Measurements from ENCODE around the gene SMG1. TPM values are rescaled to one million over a fixed set of nuclear protein-coding genes. Genes with fewer than 3 reads are reported as not detected.

SMG1 gene
- total and polyA plus RNA-seq, 2 of the 13 experiments (the other 11 are each of a cell fraction or from before 2014, with no cell fraction given): 48.7 to 53.7 TPM

DNA sequence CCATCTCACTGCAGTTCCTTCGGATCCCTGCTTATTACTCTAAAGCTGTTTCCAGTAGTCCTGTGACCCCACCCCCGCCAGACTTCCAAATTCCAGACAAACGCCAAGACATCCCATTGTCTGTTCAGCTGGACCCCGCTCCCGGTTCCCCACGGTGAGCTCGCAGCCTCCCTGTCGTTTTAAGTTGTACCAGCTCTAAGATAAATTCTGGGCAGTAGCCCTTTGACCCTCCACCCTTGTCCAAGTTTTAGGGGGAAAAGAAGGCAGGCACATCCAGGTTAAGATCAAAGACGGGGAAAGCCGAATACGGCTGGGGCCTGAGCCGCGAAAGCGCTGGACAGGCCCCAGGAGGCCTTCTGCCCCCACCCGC is 125.4 kb downstream of the SMG1 start (continued):
- TF ChIP-seq, protein P1, sequence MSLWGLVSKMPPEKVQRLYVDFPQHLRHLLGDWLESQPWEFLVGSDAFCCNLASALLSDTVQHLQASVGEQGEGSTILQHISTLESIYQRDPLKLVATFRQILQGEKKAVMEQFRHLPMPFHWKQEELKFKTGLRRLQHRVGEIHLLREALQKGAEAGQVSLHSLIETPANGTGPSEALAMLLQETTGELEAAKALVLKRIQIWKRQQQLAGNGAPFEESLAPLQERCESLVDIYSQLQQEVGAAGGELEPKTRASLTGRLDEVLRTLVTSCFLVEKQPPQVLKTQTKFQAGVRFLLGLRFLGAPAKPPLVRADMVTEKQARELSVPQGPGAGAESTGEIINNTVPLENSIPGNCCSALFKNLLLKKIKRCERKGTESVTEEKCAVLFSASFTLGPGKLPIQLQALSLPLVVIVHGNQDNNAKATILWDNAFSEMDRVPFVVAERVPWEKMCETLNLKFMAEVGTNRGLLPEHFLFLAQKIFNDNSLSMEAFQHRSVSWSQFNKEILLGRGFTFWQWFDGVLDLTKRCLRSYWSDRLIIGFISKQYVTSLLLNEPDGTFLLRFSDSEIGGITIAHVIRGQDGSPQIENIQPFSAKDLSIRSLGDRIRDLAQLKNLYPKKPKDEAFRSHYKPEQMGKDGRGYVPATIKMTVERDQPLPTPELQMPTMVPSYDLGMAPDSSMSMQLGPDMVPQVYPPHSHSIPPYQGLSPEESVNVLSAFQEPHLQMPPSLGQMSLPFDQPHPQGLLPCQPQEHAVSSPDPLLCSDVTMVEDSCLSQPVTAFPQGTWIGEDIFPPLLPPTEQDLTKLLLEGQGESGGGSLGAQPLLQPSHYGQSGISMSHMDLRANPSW (CRISPR knock-in tag; IDR thresholded peaks at IDR 0.05; ENCODE audit: borderline replicate concordance): 0 out of 2 replicates have a peak, but pooled peaks have one; percentile 63
- TF ChIP-seq ZNF703 (CRISPR knock-in tag; IDR thresholded peaks at IDR 0.05; ENCODE audit: borderline replicate concordance) (0 out of 2 replicates have a peak, but pooled peaks have one; percentile 14), NPAS2 (CRISPR knock-in tag; IDR thresholded peaks at IDR 0.05; ENCODE audit: borderline replicate concordance) (no peak)
- TF ChIP-seq, protein P2, sequence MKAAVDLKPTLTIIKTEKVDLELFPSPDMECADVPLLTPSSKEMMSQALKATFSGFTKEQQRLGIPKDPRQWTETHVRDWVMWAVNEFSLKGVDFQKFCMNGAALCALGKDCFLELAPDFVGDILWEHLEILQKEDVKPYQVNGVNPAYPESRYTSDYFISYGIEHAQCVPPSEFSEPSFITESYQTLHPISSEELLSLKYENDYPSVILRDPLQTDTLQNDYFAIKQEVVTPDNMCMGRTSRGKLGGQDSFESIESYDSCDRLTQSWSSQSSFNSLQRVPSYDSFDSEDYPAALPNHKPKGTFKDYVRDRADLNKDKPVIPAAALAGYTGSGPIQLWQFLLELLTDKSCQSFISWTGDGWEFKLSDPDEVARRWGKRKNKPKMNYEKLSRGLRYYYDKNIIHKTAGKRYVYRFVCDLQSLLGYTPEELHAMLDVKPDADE (CRISPR knock-in tag; IDR thresholded peaks at IDR 0.05): peak; percentile 3; the same call in 1 of the 2 replicates

DNA sequence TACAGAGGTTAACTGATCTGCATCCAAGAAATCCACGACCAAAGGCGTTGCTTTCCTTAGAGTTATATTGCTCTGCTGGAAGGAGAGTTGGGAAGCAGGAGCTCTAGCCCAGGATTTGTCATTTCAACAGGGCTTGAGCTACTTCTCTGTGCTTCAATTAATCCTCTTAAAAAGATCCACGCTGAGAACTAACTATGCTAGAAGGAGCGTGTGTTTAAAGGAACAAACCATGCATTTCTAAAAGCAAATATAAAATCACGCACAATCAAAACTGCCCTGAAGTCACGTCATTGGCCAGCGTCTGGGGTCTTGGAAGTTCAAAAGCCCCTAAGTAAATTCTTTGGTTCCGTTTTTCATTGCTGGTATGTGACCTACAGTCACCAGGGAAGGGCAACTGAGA is 125.9 kb downstream of the SMG1 start:
- Histone ChIP-seq H3K9me3 (ENCODE audit: low read length) (no peaks in the 10 kb centered on the region), H3K4me1 (ENCODE audit: insufficient read depth, low read length) (peaks cover 73% of the 10 kb centered on the region), H3K79me2 (ENCODE audit: insufficient read depth, low read length) (peaks cover 55% of the 10 kb centered on the region), H2AFZ (ENCODE audit: low read length) (no peak overlapping the region), H3K4me2 (ENCODE audit: low read depth, low read length) (peak overlapping the region; percentile 92), H3K36me3 (replicated peaks in 1 of 2; ENCODE audit: control insufficient read depth in 1 of 2, insufficient read depth in 2 of 2, low read length in 2 of 2) (peaks cover 1 to 24% of the 10 kb centered on the region in 2 experiments; a peak in 3 of 5 replicates), H3K9ac (ENCODE audit: insufficient read depth, low read depth, low read length) (peak overlapping the region; percentile 97), H3K4me3 (replicated peaks in 1 of 3; ENCODE audit: insufficient read depth in 1 of 3, low read depth in 2 of 3, low read length in 3 of 3) (peak overlapping the region; percentile 88 to 100 (median 95)), H4K20me1 (ENCODE audit: insufficient read depth, low read length) (peaks cover 24% of the 10 kb centered on the region), H3K27me3 (ENCODE audit: control insufficient read depth in 1 of 2, insufficient read depth in 2 of 2, low read length in 2 of 2) (no peaks in the 10 kb centered on the region; a peak in 1 of 5 replicates), H3K27ac (ENCODE audit: extremely low read length, insufficient read depth, low read length) (peak overlapping the region; percentile 82)
- intact Hi-C loops (cut with micrococcal nuclease; ENCODE audit: unreplicated experiment) (loop anchor here (2.0 to 5.0 kb wide), 2 partner anchors 37 to 267 kb away; partner anchors contain the start of gene COQ7), in situ Hi-C loops (cut with HindIII; ENCODE audit: extremely low pct_ligation_motif_present, low pct_unique_long_range_greater_than_20kb) (no loop called here)
- no TSS peak for BruUV-seq (replicated peaks)
- CTCF ChIA-PET (ENCODE audit: low intra/inter-chr PET ratio, low total read pairs): no interaction called here
- no peak for FAIRE-seq
- WGBS (ENCODE audit: low lambda C conversion rate): 1% methylated on average over 8 of the region's 8 CpGs
- no peak for ATAC-seq
- DNase-seq (ENCODE audit: low spot score): no peak
- POLR2A ChIA-PET: interaction anchor here (1.1 to 8.9 kb wide), 9 partner anchors 11 to 267 kb away, joined by 3 to 545 read pairs (median 7); partner anchors contain the start of genes COQ7 and RPS15A
- TF ChIP-seq MEF2D (CRISPR knock-in tag; IDR thresholded peaks at IDR 0.05): no peak
- TF ChIP-seq, protein P3, sequence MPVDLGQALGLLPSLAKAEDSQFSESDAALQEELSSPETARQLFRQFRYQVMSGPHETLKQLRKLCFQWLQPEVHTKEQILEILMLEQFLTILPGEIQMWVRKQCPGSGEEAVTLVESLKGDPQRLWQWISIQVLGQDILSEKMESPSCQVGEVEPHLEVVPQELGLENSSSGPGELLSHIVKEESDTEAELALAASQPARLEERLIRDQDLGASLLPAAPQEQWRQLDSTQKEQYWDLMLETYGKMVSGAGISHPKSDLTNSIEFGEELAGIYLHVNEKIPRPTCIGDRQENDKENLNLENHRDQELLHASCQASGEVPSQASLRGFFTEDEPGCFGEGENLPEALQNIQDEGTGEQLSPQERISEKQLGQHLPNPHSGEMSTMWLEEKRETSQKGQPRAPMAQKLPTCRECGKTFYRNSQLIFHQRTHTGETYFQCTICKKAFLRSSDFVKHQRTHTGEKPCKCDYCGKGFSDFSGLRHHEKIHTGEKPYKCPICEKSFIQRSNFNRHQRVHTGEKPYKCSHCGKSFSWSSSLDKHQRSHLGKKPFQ (CRISPR knock-in tag; IDR thresholded peaks at IDR 0.05; ENCODE audit: insufficient replicate concordance): no peak
- no peak for TF ChIP-seq SNAI1 (CRISPR knock-in tag; IDR thresholded peaks at IDR 0.05; ENCODE audit: borderline replicate concordance)
- no peak for TF ChIP-seq ZNF205 (CRISPR knock-in tag; IDR thresholded peaks at IDR 0.05)
- TF ChIP-seq, protein P4, sequence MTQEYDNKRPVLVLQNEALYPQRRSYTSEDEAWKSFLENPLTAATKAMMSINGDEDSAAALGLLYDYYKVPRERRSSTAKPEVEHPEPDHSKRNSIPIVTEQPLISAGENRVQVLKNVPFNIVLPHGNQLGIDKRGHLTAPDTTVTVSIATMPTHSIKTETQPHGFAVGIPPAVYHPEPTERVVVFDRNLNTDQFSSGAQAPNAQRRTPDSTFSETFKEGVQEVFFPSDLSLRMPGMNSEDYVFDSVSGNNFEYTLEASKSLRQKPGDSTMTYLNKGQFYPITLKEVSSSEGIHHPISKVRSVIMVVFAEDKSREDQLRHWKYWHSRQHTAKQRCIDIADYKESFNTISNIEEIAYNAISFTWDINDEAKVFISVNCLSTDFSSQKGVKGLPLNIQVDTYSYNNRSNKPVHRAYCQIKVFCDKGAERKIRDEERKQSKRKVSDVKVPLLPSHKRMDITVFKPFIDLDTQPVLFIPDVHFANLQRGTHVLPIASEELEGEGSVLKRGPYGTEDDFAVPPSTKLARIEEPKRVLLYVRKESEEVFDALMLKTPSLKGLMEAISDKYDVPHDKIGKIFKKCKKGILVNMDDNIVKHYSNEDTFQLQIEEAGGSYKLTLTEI (CRISPR knock-in tag; conservative IDR thresholded peaks at IDR 0.05): no peak
- TF ChIP-seq ATF7 (IDR thresholded peaks at IDR 0.05): no peak
- TF ChIP-seq ATF7 (CRISPR knock-in tag; IDR thresholded peaks at IDR 0.05): no peak
- no peak for TF ChIP-seq ZNF629 (CRISPR knock-in tag; conservative IDR thresholded peaks at IDR 0.05)
